OCI-LY7 (cell line): ENCODE data around the gene SEC11C. TPM values are rescaled to one million over a fixed set of nuclear protein-coding genes. Genes with fewer than 3 reads are reported as not detected.

Experiments used
- BruUV-seq: library from RNA; stranded (reverse); fragments of 400-500 nt; replicated peaks from 2 replicates; lab custom pipeline; 2021; lab: Mats Ljungman, UMichigan
- CTCF ChIA-PET: fragments of 300-600 bp; sonication (Branson Sonifier 250); formaldehyde crosslinking; loops from one replicate; lab custom pipeline; 2022; ENCODE audit warnings: antibody characterized with exemption; ENCODE audit not compliant: unreplicated experiment; lab: Charles Lee
- POLR2A ChIA-PET: fragments of 300-600 bp; sonication (Branson Sonifier 250); formaldehyde crosslinking; loops from one replicate; lab custom pipeline; 2022; ENCODE audit warnings: antibody characterized with exemption; lab: Charles Lee
- DNase-seq: peaks from one replicate; pipeline ENCODE4 v3.0.0-alpha.2; 2015; ENCODE audit warnings: low spot score
- H2AFZ ChIP-seq: fragments of 200-600 bp; sonication (generic), shearing (Covaris generic); 2 replicates; pipeline ENCODE4 v1.6.1; 2014; ENCODE audit warnings: mild to moderate bottlenecking, antibody characterized with exemption, low read length, moderate library complexity
- H3K27ac ChIP-seq: fragments of 200-600 bp; sonication (generic); 2 replicates; pipeline ENCODE4 v1.5.1; 2014; ENCODE audit warnings: mixed run types, low read depth, mild to moderate bottlenecking, moderate library complexity, low read length, inconsistent platforms; ENCODE audit not compliant: poor library complexity, severe bottlenecking
- H3K36me3 ChIP-seq: fragments of 200-600 bp; sonication (generic); 2 replicates; pipeline ENCODE4 v1.6.1; 2014; ENCODE audit warnings: mild to moderate bottlenecking, antibody characterized with exemption, low read length, moderate library complexity, mixed read lengths; ENCODE audit not compliant: insufficient read depth
- H3K4me1 ChIP-seq: fragments of 200-600 bp; sonication (generic); 2 replicates; pipeline ENCODE4 v1.5.1; 2014; ENCODE audit warnings: mild to moderate bottlenecking, low read length; ENCODE audit not compliant: insufficient read depth, poor library complexity, severe bottlenecking
- H3K4me2 ChIP-seq: fragments of 200-600 bp; sonication (generic); 2 replicates; pipeline ENCODE4 v1.6.1; 2014; ENCODE audit warnings: mild to moderate bottlenecking, low read length
- H3K4me3 ChIP-seq: fragments of 200-600 bp; sonication (generic); 2 replicates; pipeline ENCODE4 v1.5.1; 2014; ENCODE audit warnings: mild to moderate bottlenecking, low read depth, low read length; ENCODE audit not compliant: poor library complexity, severe bottlenecking
- H3K79me2 ChIP-seq: fragments of 200-600 bp; sonication (generic); 2 replicates; pipeline ENCODE4 v1.6.1; 2016; ENCODE audit warnings: low read depth, mild to moderate bottlenecking, low read length, moderate library complexity, mixed read lengths; ENCODE audit not compliant: insufficient read depth
- H3K9me2 ChIP-seq: fragments of 200-600 bp; sonication (generic); 2 replicates; pipeline ENCODE4 v1.6.1; 2016; ENCODE audit warnings: mild to moderate bottlenecking, low read length, mixed read lengths; ENCODE audit not compliant: insufficient read depth
- H3K9me3 ChIP-seq: fragments of 200-600 bp; sonication (generic); 2 replicates; pipeline ENCODE4 v1.6.1; 2014; ENCODE audit warnings: mild to moderate bottlenecking, mixed run types, low read length, mixed read lengths
- H4K20me1 ChIP-seq: fragments of 200-600 bp; sonication (generic); 2 replicates; pipeline ENCODE4 v1.6.1; 2014; ENCODE audit warnings: mild to moderate bottlenecking, antibody characterized with exemption, low read length, moderate library complexity, mixed read lengths; ENCODE audit not compliant: insufficient read depth
- EZH2phosphoT487 ChIP-seq: fragments of 200-600 bp; sonication (generic); IDR thresholded peaks from 2 replicates; pipeline ENCODE4 v1.6.1; 2018; ENCODE audit warnings: low read depth, borderline replicate concordance, mild to moderate bottlenecking, mixed run types, antibody characterized with exemption, low read length, moderate library complexity, mixed read lengths
- intact Hi-C: fragments of 100-400 bp; cut with micrococcal nuclease; formaldehyde crosslinking; loops from one replicate; pipeline ENCODE4 v1.10.0; 2022; ENCODE audit not compliant: unreplicated experiment
- total RNA-seq, 2 experiments: library from RNA; depleted of rRNA in 1 of 2; stranded (reverse); fragments of >200 nt in 1 of 2; shearing (Covaris generic) in 1 of 2; gene quantifications; 2 replicates each; pipeline ENCODE4 v1.2.3, GENCODE V29; 2014 to 2022
- TF ChIP-seq, protein P1 (sequence below): fragments of 200-600 bp; sonication (generic); conservative IDR thresholded peaks from 2 replicates; pipeline ENCODE4 v1.5.1; 2014; ENCODE audit warnings: mild to moderate bottlenecking, antibody characterized with exemption, low read length, moderate library complexity, mixed read lengths

SEC11C gene
- total RNA-seq, 2 experiments from 2014 or later, result 37.4 to 77.7 TPM

DNA sequence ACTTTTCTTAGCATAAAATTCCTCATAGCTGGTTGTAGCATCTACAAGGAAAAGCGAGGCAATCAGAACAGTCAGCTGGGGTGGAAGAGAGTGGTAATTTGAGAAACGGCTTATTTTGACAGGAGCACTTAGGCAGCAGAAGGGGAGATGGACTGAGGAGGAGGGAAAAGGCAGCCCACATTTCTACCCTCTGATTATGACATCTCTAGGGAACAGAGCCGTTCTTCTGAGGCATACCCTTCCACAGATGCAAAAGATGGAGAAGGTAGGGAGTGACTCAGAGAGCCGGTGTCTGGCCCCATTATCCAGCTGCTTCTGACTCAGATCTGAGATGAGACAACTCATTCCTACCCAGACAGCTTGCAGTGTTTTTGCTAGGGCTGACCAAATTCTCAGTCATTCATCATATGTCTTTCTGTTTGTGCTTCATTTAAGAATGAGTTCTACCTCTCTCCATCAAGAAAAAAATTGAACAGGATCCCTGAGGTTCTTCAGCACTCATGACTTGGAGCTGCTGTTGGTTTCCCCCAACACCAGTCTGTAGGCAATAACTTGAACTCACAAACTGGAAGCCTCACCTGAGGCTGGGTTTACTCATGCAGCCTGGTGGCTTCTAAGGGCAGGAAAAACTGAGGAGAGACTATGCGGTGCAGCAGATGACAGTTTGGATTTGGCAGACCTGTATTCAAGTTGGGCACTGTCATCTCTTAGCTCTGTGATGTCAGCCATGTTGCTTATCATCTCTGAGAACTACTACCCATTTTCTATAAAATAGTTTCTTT lies 15.9 kb upstream of the SEC11C start:
- Histone ChIP-seq H3K9me3 (no peaks in the 10 kb centered on the region), H3K4me1 (no peaks in the 10 kb centered on the region), H2AFZ (no peak overlapping the region), H3K4me3 (no peak overlapping the region), H3K4me2 (no peak overlapping the region), H3K27ac (no peak overlapping the region), H4K20me1 (no peaks in the 10 kb centered on the region), H3K79me2 (no peaks in the 10 kb centered on the region), H3K36me3 (no peaks in the 10 kb centered on the region), H3K9me2 (no peaks in the 10 kb centered on the region)
- BruUV-seq, result no TSS peak
- intact Hi-C loops, result no loop called here
- DNase-seq, result no peak
- POLR2A ChIA-PET, result no interaction called here
- CTCF ChIA-PET, result no interaction called here
- no peak for TF ChIP-seq EZH2phosphoT487
- TF ChIP-seq, protein P1, sequence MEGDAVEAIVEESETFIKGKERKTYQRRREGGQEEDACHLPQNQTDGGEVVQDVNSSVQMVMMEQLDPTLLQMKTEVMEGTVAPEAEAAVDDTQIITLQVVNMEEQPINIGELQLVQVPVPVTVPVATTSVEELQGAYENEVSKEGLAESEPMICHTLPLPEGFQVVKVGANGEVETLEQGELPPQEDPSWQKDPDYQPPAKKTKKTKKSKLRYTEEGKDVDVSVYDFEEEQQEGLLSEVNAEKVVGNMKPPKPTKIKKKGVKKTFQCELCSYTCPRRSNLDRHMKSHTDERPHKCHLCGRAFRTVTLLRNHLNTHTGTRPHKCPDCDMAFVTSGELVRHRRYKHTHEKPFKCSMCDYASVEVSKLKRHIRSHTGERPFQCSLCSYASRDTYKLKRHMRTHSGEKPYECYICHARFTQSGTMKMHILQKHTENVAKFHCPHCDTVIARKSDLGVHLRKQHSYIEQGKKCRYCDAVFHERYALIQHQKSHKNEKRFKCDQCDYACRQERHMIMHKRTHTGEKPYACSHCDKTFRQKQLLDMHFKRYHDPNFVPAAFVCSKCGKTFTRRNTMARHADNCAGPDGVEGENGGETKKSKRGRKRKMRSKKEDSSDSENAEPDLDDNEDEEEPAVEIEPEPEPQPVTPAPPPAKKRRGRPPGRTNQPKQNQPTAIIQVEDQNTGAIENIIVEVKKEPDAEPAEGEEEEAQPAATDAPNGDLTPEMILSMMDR, result no peak

DNA sequence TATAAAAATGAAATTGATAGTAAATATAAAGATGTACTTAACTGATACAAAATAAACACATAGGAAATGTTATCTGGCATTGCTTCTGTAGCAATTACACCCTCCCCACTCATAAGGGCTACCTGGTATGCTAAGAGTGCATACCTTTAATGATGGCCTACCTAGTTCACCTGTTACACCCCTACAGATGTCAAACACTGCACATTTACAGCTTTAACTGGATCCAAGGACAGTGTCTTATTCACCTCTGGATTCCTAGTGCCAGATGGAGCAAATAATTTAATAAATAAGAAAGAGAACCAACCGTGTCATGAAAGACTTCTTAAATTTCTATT lies 15.3 kb upstream of the SEC11C start:
- H3K79me2 ChIP-seq, result no peaks in the 10 kb centered on the region
- ChIA-PET POLR2A (no interaction called here), CTCF (no interaction called here)
- no TSS peak for BruUV-seq
- no peak overlapping the region for H2AFZ ChIP-seq
- no peaks in the 10 kb centered on the region for H3K9me3 ChIP-seq
- no peak for TF ChIP-seq EZH2phosphoT487
- TF ChIP-seq, protein P1, result no peak
- intact Hi-C loops, result no loop called here
- no peak overlapping the region for H3K27ac ChIP-seq
- no peak overlapping the region for H3K4me3 ChIP-seq
- no peaks in the 10 kb centered on the region for H3K36me3 ChIP-seq
- H4K20me1 ChIP-seq, result no peaks in the 10 kb centered on the region
- no peak overlapping the region for H3K4me2 ChIP-seq
- H3K4me1 ChIP-seq, result no peaks in the 10 kb centered on the region
- DNase-seq, result no peak
- H3K9me2 ChIP-seq, result no peaks in the 10 kb centered on the region

DNA sequence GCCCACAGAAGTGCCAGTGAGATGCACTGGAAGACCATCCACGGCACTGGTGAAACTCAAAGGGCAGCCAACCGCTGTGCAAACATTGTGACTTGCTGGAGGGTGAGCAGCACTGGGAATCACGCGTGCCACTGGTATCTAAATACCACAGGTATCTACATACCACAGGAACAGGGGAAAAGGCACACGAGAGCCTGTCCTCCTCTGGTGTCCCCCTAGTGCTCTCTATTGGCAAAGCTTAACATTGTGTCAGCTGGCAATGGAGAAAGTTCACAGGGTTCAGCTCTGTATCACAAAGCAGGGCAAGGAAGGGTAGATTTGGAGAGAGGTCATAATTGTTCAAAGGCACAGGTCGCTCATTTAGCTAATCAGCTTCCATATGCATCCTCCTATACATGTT lies 12.6 kb upstream of the SEC11C start:
- H3K79me2 ChIP-seq, result no peaks in the 10 kb centered on the region
- no peaks in the 10 kb centered on the region for H3K9me2 ChIP-seq
- no TSS peak for BruUV-seq
- no peaks in the 10 kb centered on the region for H3K9me3 ChIP-seq
- H3K27ac ChIP-seq, result no peak overlapping the region
- no peaks in the 10 kb centered on the region for H4K20me1 ChIP-seq
- ChIA-PET CTCF (no interaction called here), POLR2A (no interaction called here)
- H3K4me2 ChIP-seq, result no peak overlapping the region
- H3K4me1 ChIP-seq, result no peaks in the 10 kb centered on the region
- no peak for TF ChIP-seq EZH2phosphoT487
- TF ChIP-seq, protein P1, result no peak
- H3K4me3 ChIP-seq, result no peak overlapping the region
- no peak for DNase-seq
- no peaks in the 10 kb centered on the region for H3K36me3 ChIP-seq
- no peak overlapping the region for H2AFZ ChIP-seq
- intact Hi-C loops, result no loop called here
